ENCODE measurements around the gene ARL2.

Gene ARL2

GRCh38 chr11:65047581-65048422 lies 33.8 kb downstream of the ARL2 start:
- no peak for DNase-seq (ENCODE audit: low read depth in 2 of 2)

GRCh38 chr11:65051398-65051858 lies 37.5 kb downstream of the ARL2 start:
- DNase-seq (ENCODE audit: low read depth in 2 of 2): no peak

GRCh38 chr11:65053827-65054508 lies 40.0 kb downstream of the ARL2 start:
- DNase-seq (ENCODE audit: low read depth in 2 of 2): no peak

- no peak for DNase-seq (ENCODE audit: low read depth in 2 of 2)
Observed at GRCh38 chr11:65055538-65055937, 41.6 kb downstream of the ARL2 start.

GRCh38 chr11:65056999-65057398 lies 43.0 kb downstream of the ARL2 start:
- DNase-seq (ENCODE audit: low read depth in 2 of 2): no peak

- DNase-seq (ENCODE audit: low read depth in 2 of 2): no peak
Observed at GRCh38 chr11:65057526-65057925, 43.6 kb downstream of the ARL2 start.

- no peak for DNase-seq (ENCODE audit: low read depth in 2 of 2)
Observed at GRCh38 chr11:65058012-65058411, 44.1 kb downstream of the ARL2 start.

GRCh38 chr11:65058419-65059054 lies 44.6 kb downstream of the ARL2 start, which contains the start of gene NAALADL1:
Gene NAALADL1, minus strand, starts transcription at chr11:65058553. Its CDS starts 32 bp downstream, at chr11:65058521.
- DNase-seq (ENCODE audit: low read depth in 2 of 2): no peak

GRCh38 chr11:65059523-65059922 lies 45.6 kb downstream of the ARL2 start:
- no peak for DNase-seq (ENCODE audit: low read depth in 2 of 2)

- no peak for DNase-seq (ENCODE audit: low read depth in 2 of 2)
Observed at GRCh38 chr11:65059959-65060824, 46.2 kb downstream of the ARL2 start.

GRCh38 chr11:65060913-65061408 lies 47.0 kb downstream of the ARL2 start:
- DNase-seq (ENCODE audit: low read depth in 2 of 2): no peak

- DNase-seq (ENCODE audit: low read depth in 2 of 2): no peak
Observed at GRCh38 chr11:65063532-65063931, 49.6 kb downstream of the ARL2 start.

- DNase-seq (ENCODE audit: low read depth in 2 of 2): no peak
Observed at GRCh38 chr11:65064847-65065240, 50.9 kb downstream of the ARL2 start.

GRCh38 chr11:65065851-65066250 lies 51.9 kb downstream of the ARL2 start:
- no peak for DNase-seq (ENCODE audit: low read depth in 2 of 2)

GRCh38 chr11:65066315-65066714 lies 52.4 kb downstream of the ARL2 start:
- DNase-seq (ENCODE audit: low read depth in 2 of 2): no peak

GRCh38 chr11:65066805-65067291 lies 52.9 kb downstream of the ARL2 start:
- no peak for DNase-seq (ENCODE audit: low read depth in 2 of 2)

- no peak for DNase-seq (ENCODE audit: low read depth in 2 of 2)
Observed at GRCh38 chr11:65067446-65067845, 53.5 kb downstream of the ARL2 start.

GRCh38 chr11:65069217-65069616 lies 55.3 kb downstream of the ARL2 start:
- no peak for DNase-seq (ENCODE audit: low read depth in 2 of 2)
